Caco-2 (cell line): Measurements from ENCODE around the gene CYP3A5. TPM values are rescaled to one million over a fixed set of nuclear protein-coding genes. Genes with fewer than 3 reads are reported as not detected.

Experiments used
- BruUV-seq: library from RNA; stranded (reverse); fragments of 400-500 nt; replicated peaks from 2 replicates; lab custom pipeline; 2021; lab: Mats Ljungman, UMichigan
- CTCF ChIA-PET: fragments of 300-600 bp; sonication (Branson Sonifier 250); formaldehyde crosslinking; loops from one replicate; lab custom pipeline; 2022; ENCODE audit warnings: antibody characterized with exemption; lab: Charles Lee
- POLR2A ChIA-PET: fragments of 300-600 bp; sonication (Branson Sonifier 250); formaldehyde crosslinking; loops from one replicate; lab custom pipeline; 2022; ENCODE audit warnings: antibody characterized with exemption; lab: Charles Lee
- DNase-seq, 2 experiments: peaks; one replicate each; pipeline versions ENCODE4 v3.0.0 to v3.0.0-alpha.2; 2020 to 2022
- H3K27me3 ChIP-seq: replicated peaks from 2 replicates; pipeline ENCODE4 v1.6.0; 2011; ENCODE audit warnings: low read length; ENCODE audit not compliant: control insufficient read depth, insufficient read depth
- H3K36me3 ChIP-seq: 2 replicates; pipeline ENCODE4 v1.5.1; 2011; ENCODE audit warnings: low read length; ENCODE audit not compliant: control insufficient read depth, insufficient read depth
- H3K4me1 ChIP-seq: fragments of 250-450 bp; sonication (Bioruptor Pico); 2 replicates; pipeline ENCODE4 v1.5.1; 2020; ENCODE audit warnings: mild to moderate bottlenecking
- H3K4me3 ChIP-seq: 2 replicates; pipeline ENCODE4 v1.5.1; 2011; ENCODE audit warnings: low read depth, mild to moderate bottlenecking, control low read depth, low read length
- H3K9me3 ChIP-seq: fragments of 250-450 bp; sonication (Bioruptor Pico); 2 replicates; pipeline ENCODE4 v1.5.1; 2020; ENCODE audit warnings: mild to moderate bottlenecking, moderate library complexity
- H3K27ac Mint-ChIP-seq: one replicate; pipeline ENCODE4 v1.8.0; 2022; ENCODE audit warnings: mixed read lengths; ENCODE audit not compliant: unreplicated experiment
- H3K27me3 Mint-ChIP-seq: one replicate; pipeline ENCODE4 v1.8.0; 2022; ENCODE audit warnings: mixed read lengths; ENCODE audit not compliant: insufficient read depth, unreplicated experiment
- H3K36me3 Mint-ChIP-seq: one replicate; pipeline ENCODE4 v1.8.0; 2022; ENCODE audit warnings: mild to moderate bottlenecking, mixed read lengths; ENCODE audit not compliant: insufficient read depth, unreplicated experiment
- H3K4me1 Mint-ChIP-seq: one replicate; pipeline ENCODE4 v1.8.0; 2022; ENCODE audit warnings: low read depth, mixed read lengths; ENCODE audit not compliant: unreplicated experiment
- H3K4me3 Mint-ChIP-seq: one replicate; pipeline ENCODE4 v1.8.0; 2022; ENCODE audit warnings: mild to moderate bottlenecking, moderate library complexity, mixed read lengths; ENCODE audit not compliant: unreplicated experiment
- H3K9me3 Mint-ChIP-seq: one replicate; pipeline ENCODE4 v1.8.0; 2022; ENCODE audit warnings: mixed read lengths; ENCODE audit not compliant: unreplicated experiment
- intact Hi-C: fragments of 100-400 bp; cut with micrococcal nuclease; formaldehyde crosslinking; loops from one replicate; pipeline ENCODE4 v1.10.0; 2022; ENCODE audit not compliant: unreplicated experiment
- total RNA-seq: library from RNA; stranded (reverse); gene quantifications from 2 replicates; pipeline ENCODE4 v1.2.3, GENCODE V29; 2022
- TF ChIP-seq, protein P1 (sequence below), 2 experiments: fragments of 200-600 bp in 1 of 2; IDR thresholded peaks; 1 replicate in 1 of 2; 2 replicates in 1 of 2; pipeline versions ENCODE4 v1.5.1 to v1.8.0; 2011 to 2022; ENCODE audit warnings: antibody characterized with exemption in 1 of 2, control low read depth in 1 of 2, inconsistent platforms in 1 of 2, low read depth in 1 of 2, low read length in 1 of 2, mild to moderate bottlenecking in 1 of 2, moderate library complexity in 1 of 2; ENCODE audit not compliant: insufficient read depth in 1 of 2, severe bottlenecking in 1 of 2, unreplicated experiment in 1 of 2

The CYP3A5 gene
- total RNA-seq, 1 experiment from 2014 or later: 2.7 TPM

DNA sequence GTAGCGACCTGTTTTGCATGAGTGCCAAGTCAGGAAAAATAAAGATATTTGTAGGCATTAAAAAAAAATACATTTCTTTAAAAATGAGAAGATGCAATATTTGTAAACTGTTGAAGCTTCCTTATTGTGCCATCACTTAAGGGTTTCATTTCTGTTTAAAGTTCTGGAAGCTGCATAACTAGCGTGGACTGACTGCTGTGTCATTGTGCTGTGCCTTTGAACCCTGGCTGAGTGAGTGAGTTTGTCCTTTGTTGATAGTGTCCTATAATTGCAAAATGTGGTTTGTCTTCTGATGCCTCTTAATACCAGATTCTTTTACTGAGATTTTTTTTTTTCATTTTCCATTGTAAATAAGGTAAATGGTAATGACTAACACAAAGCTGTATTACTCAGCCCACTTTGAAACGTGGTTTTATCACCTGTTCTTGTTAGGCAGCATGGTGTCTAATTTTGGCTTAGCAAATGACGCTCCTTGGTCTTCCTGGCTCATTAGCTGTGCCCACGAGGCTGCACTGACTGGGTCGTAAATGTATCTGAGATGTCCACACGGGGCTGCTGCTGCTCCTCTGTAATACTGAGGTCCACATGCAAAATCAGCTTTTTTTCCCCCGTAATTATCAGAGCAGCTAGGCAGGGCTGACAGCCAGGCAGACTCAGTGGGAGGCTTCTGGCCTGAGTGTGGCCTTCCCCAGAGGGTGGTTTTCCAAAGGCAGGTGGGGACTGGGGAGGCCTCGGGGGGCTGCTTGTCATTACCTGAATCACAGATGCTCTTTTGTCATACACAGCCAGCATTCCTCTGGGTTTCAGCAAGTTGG lies 48.3 kb downstream of the CYP3A5 start:
- peak in 1 of 2 experiments; percentile 41 for DNase-seq
- TF ChIP-seq, protein P1, sequence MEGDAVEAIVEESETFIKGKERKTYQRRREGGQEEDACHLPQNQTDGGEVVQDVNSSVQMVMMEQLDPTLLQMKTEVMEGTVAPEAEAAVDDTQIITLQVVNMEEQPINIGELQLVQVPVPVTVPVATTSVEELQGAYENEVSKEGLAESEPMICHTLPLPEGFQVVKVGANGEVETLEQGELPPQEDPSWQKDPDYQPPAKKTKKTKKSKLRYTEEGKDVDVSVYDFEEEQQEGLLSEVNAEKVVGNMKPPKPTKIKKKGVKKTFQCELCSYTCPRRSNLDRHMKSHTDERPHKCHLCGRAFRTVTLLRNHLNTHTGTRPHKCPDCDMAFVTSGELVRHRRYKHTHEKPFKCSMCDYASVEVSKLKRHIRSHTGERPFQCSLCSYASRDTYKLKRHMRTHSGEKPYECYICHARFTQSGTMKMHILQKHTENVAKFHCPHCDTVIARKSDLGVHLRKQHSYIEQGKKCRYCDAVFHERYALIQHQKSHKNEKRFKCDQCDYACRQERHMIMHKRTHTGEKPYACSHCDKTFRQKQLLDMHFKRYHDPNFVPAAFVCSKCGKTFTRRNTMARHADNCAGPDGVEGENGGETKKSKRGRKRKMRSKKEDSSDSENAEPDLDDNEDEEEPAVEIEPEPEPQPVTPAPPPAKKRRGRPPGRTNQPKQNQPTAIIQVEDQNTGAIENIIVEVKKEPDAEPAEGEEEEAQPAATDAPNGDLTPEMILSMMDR (IDR thresholded peaks at IDR 0.05; ENCODE audit: insufficient read depth in 1 of 2, low read depth in 1 of 2, low read length in 1 of 2, severe bottlenecking in 1 of 2, unreplicated experiment in 1 of 2): peak in 1 of 2 experiments; percentile 55
- Mint-ChIP-seq H3K27me3 (no peaks in the 10 kb centered on the region), H3K4me1 (no peaks in the 10 kb centered on the region), H3K9me3 (no peaks in the 10 kb centered on the region), H3K4me3 (no peak overlapping the region), H3K36me3 (peaks cover 55% of the 10 kb centered on the region), H3K27ac (no peak overlapping the region)
- Histone ChIP-seq H3K4me1 (no peaks in the 10 kb centered on the region), H3K4me3 (no peak overlapping the region), H3K9me3 (no peaks in the 10 kb centered on the region), H3K27me3 (no peaks in the 10 kb centered on the region), H3K36me3 (no peaks in the 10 kb centered on the region; the same call in none of the 2 replicates)
- BruUV-seq: no TSS peak
- CTCF ChIA-PET: interaction anchor here (0.5 to 1.5 kb wide), 7 partner anchors 15 to 359 kb away, joined by 3 to 5 read pairs (median 4); partner anchors contain the start of gene ZSCAN25
- intact Hi-C loops: loop anchor here (1.0 to 5.0 kb wide), 3 partner anchors 101 to 245 kb away; no protein-coding TSS in a partner anchor
- POLR2A ChIA-PET: interaction anchor here (0.6 kb wide), 1 partner anchor 15 kb away, joined by 4 read pairs; the partner anchor contains the start of gene ZSCAN25

DNA sequence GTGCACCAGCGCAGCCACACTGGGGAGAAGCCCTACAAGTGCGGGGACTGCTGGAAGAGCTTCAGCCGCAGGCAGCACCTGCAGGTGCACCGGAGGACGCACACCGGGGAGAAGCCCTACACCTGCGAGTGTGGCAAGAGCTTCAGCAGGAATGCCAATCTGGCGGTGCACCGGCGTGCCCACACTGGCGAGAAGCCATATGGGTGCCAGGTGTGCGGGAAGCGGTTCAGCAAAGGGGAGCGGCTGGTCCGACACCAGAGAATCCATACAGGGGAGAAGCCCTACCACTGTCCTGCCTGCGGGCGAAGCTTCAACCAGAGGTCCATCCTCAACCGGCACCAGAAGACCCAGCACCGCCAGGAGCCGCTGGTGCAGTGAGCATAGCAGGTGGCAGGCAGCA lies 50.2 kb downstream of the CYP3A5 start:
- Mint-ChIP-seq H3K4me3 (no peak overlapping the region), H3K4me1 (no peaks in the 10 kb centered on the region), H3K27ac (no peak overlapping the region), H3K27me3 (no peaks in the 10 kb centered on the region), H3K36me3 (peaks cover 72% of the 10 kb centered on the region), H3K9me3 (no peaks in the 10 kb centered on the region)
- peaks cover 2% of the 10 kb centered on the region for H3K36me3 ChIP-seq
- CTCF ChIA-PET: no interaction called here
- H3K4me3 ChIP-seq: no peak overlapping the region
- BruUV-seq: no TSS peak
- DNase-seq: no peak
- POLR2A ChIA-PET: no interaction called here
- H3K27me3 ChIP-seq: no peaks in the 10 kb centered on the region
- no peaks in the 10 kb centered on the region for H3K9me3 ChIP-seq
- intact Hi-C loops: loop anchor here (5.0 kb wide), 1 partner anchor 103 kb away; no protein-coding TSS in a partner anchor
- TF ChIP-seq, protein P1 (IDR thresholded peaks at IDR 0.05; ENCODE audit: insufficient read depth in 1 of 2, low read depth in 1 of 2, low read length in 1 of 2, severe bottlenecking in 1 of 2, unreplicated experiment in 1 of 2): no peak
- no peaks in the 10 kb centered on the region for H3K4me1 ChIP-seq

DNA sequence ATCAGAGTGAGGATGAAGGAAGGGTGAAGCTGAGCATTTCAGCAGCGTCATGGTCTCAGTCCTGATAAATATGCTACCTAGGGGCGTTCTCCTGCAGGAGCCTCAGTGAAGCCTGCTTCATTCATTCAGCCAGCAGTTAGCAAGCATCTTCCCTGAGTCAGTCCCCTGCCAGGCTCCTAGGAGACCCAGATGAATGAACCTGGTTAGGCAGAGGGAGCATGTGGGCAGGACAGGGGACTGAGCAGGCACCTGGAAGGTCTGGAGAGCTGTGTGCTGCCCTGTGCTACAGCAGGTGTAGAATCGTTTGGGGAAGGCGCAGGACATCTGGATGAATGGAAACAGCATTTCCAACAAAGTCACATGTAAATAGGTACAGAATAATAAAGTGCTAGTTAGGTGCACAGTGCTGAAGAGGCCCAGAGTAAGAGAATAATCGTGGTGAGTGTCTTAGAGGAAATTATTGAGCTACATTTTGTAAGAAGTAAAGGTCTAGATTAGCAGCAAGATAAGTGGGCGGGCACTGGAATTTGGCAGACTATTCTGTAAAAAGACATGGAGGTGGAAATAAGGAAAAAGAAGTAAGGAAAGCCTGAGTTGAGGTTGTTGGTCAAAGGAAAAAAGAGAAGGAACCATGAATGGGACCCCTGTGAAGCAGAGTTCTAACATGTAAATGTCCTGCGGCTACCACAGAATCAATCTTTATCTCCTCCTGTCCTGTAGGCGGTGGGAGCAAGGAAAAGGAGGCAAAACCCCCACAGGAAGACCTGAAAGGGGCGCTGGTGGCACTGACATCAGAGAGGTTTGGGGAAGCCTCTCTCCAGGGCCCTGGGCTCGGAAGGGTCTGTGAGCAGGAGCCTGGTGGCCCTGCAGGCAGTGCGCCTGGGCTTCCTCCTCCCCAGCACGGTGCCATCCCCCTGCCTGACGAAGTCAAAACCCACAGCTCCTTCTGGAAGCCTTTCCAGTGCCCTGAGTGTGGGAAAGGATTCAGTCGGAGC lies 51.0 kb downstream of the CYP3A5 start:
- TF ChIP-seq, protein P1 (IDR thresholded peaks at IDR 0.05; ENCODE audit: insufficient read depth in 1 of 2, low read depth in 1 of 2, low read length in 1 of 2, severe bottlenecking in 1 of 2, unreplicated experiment in 1 of 2): no peak
- H3K27me3 Mint-ChIP-seq: no peaks in the 10 kb centered on the region
- no peaks in the 10 kb centered on the region for H3K4me1 ChIP-seq
- no peak for DNase-seq
- no peak overlapping the region for H3K4me3 ChIP-seq
- CTCF ChIA-PET: interaction anchor here (0.5 kb wide), 1 partner anchor 438 kb away, joined by 4 read pairs; no protein-coding TSS in a partner anchor
- no peaks in the 10 kb centered on the region for H3K27me3 ChIP-seq
- no TSS peak for BruUV-seq
- peaks cover 81% of the 10 kb centered on the region for H3K36me3 Mint-ChIP-seq
- POLR2A ChIA-PET: no interaction called here
- no peak overlapping the region for H3K27ac Mint-ChIP-seq
- no peaks in the 10 kb centered on the region for H3K4me1 Mint-ChIP-seq
- no peaks in the 10 kb centered on the region for H3K9me3 ChIP-seq
- H3K4me3 Mint-ChIP-seq: no peak overlapping the region
- H3K9me3 Mint-ChIP-seq: no peaks in the 10 kb centered on the region
- intact Hi-C loops: no loop called here
- peaks cover 3% of the 10 kb centered on the region for H3K36me3 ChIP-seq
